Measurements from ENCODE around the gene KIAA0513. TPM values are rescaled to one million over a fixed set of nuclear protein-coding genes. Genes with fewer than 3 reads are reported as not detected.

KIAA0513 gene
- total RNA-seq, 1 donor from 2014 or later, result 21.7 TPM

DNA sequence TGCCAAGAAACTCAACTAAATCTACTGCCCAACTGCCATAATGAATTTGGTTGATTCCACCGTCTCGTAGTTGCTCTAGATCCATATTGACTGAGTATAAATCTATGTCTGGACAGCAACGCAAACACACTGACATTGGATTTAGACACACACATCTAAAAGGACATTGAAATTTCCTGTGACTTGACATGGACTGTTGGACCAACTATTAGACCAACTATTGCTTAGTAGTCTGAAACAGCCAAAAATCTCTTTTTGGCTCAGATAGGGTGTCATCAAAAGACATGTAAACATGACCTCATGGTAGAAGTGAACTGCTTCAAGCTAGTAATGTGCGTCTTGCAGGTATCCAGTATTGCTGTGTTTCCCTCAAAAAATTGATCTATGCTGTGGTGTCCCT lies 31.3 kb downstream of the KIAA0513 start:
- Histone ChIP-seq H3K4me3 (no peak overlapping the region), H3K9me3 (no peaks in the 10 kb centered on the region), H3K36me3 (no peaks in the 10 kb centered on the region), H3K4me1 (peaks cover 32% of the 10 kb centered on the region), H3K27me3 (no peaks in the 10 kb centered on the region), H3K27ac (no peak overlapping the region)
- intact Hi-C loops (cut with DNase I), result no loop called here
- TF ChIP-seq, protein P1, sequence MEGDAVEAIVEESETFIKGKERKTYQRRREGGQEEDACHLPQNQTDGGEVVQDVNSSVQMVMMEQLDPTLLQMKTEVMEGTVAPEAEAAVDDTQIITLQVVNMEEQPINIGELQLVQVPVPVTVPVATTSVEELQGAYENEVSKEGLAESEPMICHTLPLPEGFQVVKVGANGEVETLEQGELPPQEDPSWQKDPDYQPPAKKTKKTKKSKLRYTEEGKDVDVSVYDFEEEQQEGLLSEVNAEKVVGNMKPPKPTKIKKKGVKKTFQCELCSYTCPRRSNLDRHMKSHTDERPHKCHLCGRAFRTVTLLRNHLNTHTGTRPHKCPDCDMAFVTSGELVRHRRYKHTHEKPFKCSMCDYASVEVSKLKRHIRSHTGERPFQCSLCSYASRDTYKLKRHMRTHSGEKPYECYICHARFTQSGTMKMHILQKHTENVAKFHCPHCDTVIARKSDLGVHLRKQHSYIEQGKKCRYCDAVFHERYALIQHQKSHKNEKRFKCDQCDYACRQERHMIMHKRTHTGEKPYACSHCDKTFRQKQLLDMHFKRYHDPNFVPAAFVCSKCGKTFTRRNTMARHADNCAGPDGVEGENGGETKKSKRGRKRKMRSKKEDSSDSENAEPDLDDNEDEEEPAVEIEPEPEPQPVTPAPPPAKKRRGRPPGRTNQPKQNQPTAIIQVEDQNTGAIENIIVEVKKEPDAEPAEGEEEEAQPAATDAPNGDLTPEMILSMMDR (IDR thresholded peaks at IDR 0.05), result no peak
- DNase-seq (no peak), ATAC-seq (no peak)

DNA sequence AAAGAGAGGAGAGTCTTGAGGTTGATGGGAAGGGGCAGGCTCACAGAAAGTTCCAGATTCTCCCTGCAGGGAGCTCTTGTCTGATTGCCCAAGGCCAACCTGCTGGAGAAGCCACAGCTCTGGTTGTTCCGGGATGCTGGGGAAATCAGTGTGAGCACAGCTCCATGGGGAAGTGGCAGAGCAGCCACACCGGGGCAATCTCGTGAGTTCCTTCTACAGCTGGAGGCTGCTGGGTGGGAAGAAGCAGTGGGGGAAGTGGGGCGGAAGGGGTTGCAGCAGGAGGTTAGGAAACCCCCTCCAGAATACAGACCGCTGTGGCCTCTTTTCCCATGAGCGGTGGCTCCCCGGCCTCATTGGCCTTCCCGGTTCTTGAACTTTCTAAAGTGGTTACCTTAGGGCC lies 34.0 kb downstream of the KIAA0513 start:
- peak; percentile 83 for DNase-seq
- Histone ChIP-seq H3K27me3 (no peaks in the 10 kb centered on the region), H3K9me3 (no peaks in the 10 kb centered on the region), H3K36me3 (no peaks in the 10 kb centered on the region), H3K4me1 (peaks cover 13% of the 10 kb centered on the region), H3K4me3 (no peak overlapping the region), H3K27ac (no peak overlapping the region)
- intact Hi-C loops (cut with DNase I), result no loop called here
- TF ChIP-seq, protein P1 (IDR thresholded peaks at IDR 0.05), result no peak
- ATAC-seq, result peak; percentile 91

DNA sequence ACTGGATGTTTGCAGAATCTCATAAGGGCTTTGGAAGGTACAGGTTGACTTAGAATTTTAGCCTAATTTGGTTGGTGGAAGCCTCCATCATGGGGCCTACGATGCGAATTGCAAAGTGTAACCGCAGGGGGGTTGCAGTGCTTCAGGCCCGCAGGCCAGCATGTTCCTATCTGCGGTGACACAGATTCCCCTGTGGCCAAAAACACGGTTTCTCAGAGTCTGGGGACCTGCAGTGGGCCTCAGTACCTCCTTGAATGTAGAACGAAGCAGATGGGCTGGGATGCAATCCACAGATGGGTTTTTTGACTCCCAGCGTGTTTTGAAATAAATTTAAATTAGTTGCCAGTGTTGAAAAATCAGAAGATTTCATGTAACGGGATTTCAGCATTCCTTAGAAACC lies 34.7 kb downstream of the KIAA0513 start:
- Histone ChIP-seq H3K4me3 (no peak overlapping the region), H3K4me1 (peaks cover 7% of the 10 kb centered on the region), H3K9me3 (no peaks in the 10 kb centered on the region), H3K27me3 (no peaks in the 10 kb centered on the region), H3K36me3 (peaks cover 7% of the 10 kb centered on the region), H3K27ac (no peak overlapping the region)
- ATAC-seq, result no peak
- intact Hi-C loops (cut with DNase I), result no loop called here
- TF ChIP-seq, protein P1 (IDR thresholded peaks at IDR 0.05), result no peak
- DNase-seq, result no peak

DNA sequence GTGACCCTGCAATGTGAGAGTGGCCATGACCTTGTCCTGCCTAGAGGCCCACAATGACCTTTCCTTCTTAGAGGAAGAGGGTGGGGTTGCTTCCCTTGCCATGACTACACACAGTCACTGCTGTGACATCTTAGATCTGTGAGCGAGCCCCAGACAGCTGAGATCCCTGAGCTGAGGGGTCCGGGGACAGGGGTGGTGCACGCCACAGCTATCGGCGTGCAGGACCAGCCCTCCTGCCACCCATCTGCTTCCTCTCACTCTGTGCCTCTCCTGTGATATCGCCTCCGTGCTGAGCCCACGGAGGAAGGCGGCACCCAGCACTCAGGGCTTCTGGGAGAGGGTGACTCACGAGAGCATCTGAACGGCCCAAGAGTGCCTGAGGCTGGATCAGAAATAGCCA lies 35.2 kb downstream of the KIAA0513 start:
- H3K36me3 ChIP-seq, result peaks cover 12% of the 10 kb centered on the region
- intact Hi-C loops (cut with DNase I), result no loop called here
- TF ChIP-seq, protein P1 (IDR thresholded peaks at IDR 0.05), result no peak
- no peaks in the 10 kb centered on the region for H3K27me3 ChIP-seq
- ATAC-seq (peak; percentile 57), DNase-seq (no peak)
- peaks cover 7% of the 10 kb centered on the region for H3K4me1 ChIP-seq
- H3K9me3 ChIP-seq, result no peaks in the 10 kb centered on the region
- peak overlapping the region; percentile 17 for H3K27ac ChIP-seq
- H3K4me3 ChIP-seq, result no peak overlapping the region

DNA sequence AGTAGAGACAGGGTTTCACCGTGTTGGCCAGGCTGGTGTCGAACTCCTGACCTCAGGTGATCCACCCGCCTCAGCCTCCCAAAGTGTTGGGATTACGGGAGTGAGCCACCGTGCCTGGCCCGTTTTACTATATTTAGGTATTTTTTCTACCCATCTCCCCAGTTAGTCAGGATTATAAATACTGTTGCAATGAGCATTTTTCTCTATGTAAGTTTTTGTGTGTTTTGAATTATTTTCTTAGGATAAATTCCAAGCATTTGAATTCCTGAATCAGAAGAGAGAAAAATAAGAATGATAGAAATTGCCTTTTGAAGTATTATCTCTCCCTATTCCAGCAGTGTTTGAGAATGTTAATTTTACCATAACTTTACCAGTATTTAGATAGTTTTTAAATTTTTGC lies 36.6 kb downstream of the KIAA0513 start:
- H3K36me3 ChIP-seq, result peaks cover 22% of the 10 kb centered on the region
- H3K4me1 ChIP-seq, result peaks cover 7% of the 10 kb centered on the region
- intact Hi-C loops (cut with DNase I), result no loop called here
- TF ChIP-seq, protein P1 (IDR thresholded peaks at IDR 0.05), result no peak
- no peak overlapping the region for H3K4me3 ChIP-seq
- DNase-seq (no peak), ATAC-seq (no peak)
- no peak overlapping the region for H3K27ac ChIP-seq
- no peaks in the 10 kb centered on the region for H3K9me3 ChIP-seq
- no peaks in the 10 kb centered on the region for H3K27me3 ChIP-seq

DNA sequence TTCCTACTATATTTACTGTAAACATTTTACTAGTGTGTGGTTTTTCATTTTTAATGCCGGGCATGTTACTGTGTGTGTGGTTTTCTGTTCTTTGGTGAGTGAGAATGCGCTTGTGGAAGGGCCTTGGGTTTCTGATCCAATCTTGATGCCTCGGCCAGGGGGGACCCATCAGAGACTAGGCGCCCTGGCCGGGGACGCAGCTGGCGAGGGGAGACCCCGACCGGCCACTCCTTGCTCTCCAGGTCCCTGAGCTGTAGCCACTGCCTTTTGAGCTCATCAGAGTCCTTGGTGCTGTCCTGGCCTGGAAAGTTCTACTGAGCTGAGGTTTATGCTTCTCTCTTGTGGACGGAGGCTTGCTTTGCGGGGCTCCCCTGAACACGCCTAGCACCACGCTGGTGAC lies 37.5 kb downstream of the KIAA0513 start:
- peaks cover 31% of the 10 kb centered on the region for H3K36me3 ChIP-seq
- H3K4me1 ChIP-seq, result peaks cover 7% of the 10 kb centered on the region
- no peaks in the 10 kb centered on the region for H3K9me3 ChIP-seq
- TF ChIP-seq, protein P1 (IDR thresholded peaks at IDR 0.05), result no peak
- intact Hi-C loops (cut with DNase I), result no loop called here
- H3K27ac ChIP-seq, result no peak overlapping the region
- no peak for DNase-seq
- no peak for ATAC-seq
- H3K4me3 ChIP-seq, result no peak overlapping the region
- H3K27me3 ChIP-seq, result no peaks in the 10 kb centered on the region

Measured in upper lobe of right lung (tissue), 1 donor.